Heart right ventricle (tissue), 16 donors: ENCODE data around the gene SFTPB. TPM values are rescaled to one million over a fixed set of nuclear protein-coding genes. Genes with fewer than 3 reads are reported as not detected.

Source experiments
- ATAC-seq, 8 donors: fragments of 200-7000 bp; cut with Tn5 transposase; one replicate each; pipeline ENCODE4 v1.9.1; 2020; ENCODE audit warnings: mild to moderate bottlenecking in 8 of 8, moderate library complexity in 8 of 8, moderate number of reproducible peaks in 1 of 8
- DNase-seq, 2 donors: peaks; one replicate each; pipeline ENCODE4 v3.0.0-alpha.2; 2020
- H3K27ac ChIP-seq, 10 donors: fragments of 200-600 bp; sonication (generic) in 2 of 10; one replicate each; pipeline versions ENCODE4 v1.5.0 to v1.8.0; 2020 to 2022; ENCODE audit warnings: mild to moderate bottlenecking in 3 of 10
- H3K27me3 ChIP-seq, 7 donors: fragments of 200-600 bp; one replicate each; pipeline ENCODE4 v1.8.0; 2021 to 2022; ENCODE audit warnings: mild to moderate bottlenecking in 2 of 7
- H3K36me3 ChIP-seq, 9 donors: fragments of 200-600 bp; sonication (generic) in 1 of 9; one replicate each; pipeline versions ENCODE4 v1.5.0 to v1.8.0; 2020 to 2022; ENCODE audit warnings: mild to moderate bottlenecking in 2 of 9
- H3K4me1 ChIP-seq, 9 donors: fragments of 200-600 bp; sonication (generic) in 1 of 9; one replicate each; pipeline versions ENCODE4 v1.5.0 to v1.8.0; 2020 to 2022; ENCODE audit warnings: mild to moderate bottlenecking in 4 of 9
- H3K4me3 ChIP-seq, 10 donors: fragments of 200-600 bp; sonication (generic) in 2 of 10; one replicate each; pipeline versions ENCODE4 v1.5.0 to v1.8.0; 2020 to 2022; ENCODE audit warnings: mild to moderate bottlenecking in 7 of 10, moderate library complexity in 2 of 10
- H3K9me3 ChIP-seq, 11 donors: fragments of 200-600 bp in 10 of 11; sonication (generic) in 2 of 11; one replicate each; pipeline versions ENCODE4 v1.5.0 to v1.8.0; 2013 to 2022; ENCODE audit warnings: mild to moderate bottlenecking in 2 of 11, control low read depth in 1 of 11, moderate library complexity in 1 of 11
- WGBS, 2 donors: extraction: QIAGEN DNeasy Blood & Tissue Kit; methylation state at CpG; one replicate each; pipeline ENCODE4 v1.1.7; 2013; ENCODE audit warnings: inconsistent platforms in 1 of 2; 5-methylcytosine and 5-hydroxymethylcytosine counted together
- intact Hi-C, 10 donors: fragments of 100-400 bp; cut with DNase I; formaldehyde crosslinking; loops; one replicate each; pipeline versions ENCODE4 v1.11.1 to v1.14.2; 2022
- polyA plus RNA-seq, 2 donors: library from polyadenylated mRNA; stranded (reverse); fragments of 200-250 nt; gene quantifications; one replicate each; pipeline ENCODE4 v1.2.3, GENCODE V29; 2013
- total RNA-seq, 10 donors: library from RNA; stranded (reverse); fragmentation: NEBNext Ultra II Directional in 3 of 10; extraction: Animal tissue kit (Norgen Biotek cat#: 25700) in 3 of 10; gene quantifications; one replicate each; pipeline versions ENCODE4 v1.2.1 to v1.2.4, GENCODE V29; 2021 to 2023
- TF ChIP-seq, protein P1 (sequence below), 9 donors: fragments of 200-600 bp; sonication (generic) in 2 of 9; IDR thresholded peaks; one replicate each; pipeline versions ENCODE4 v1.5.0 to v1.8.0; 2021 to 2022; ENCODE audit warnings: antibody characterized with exemption in 9 of 9, mild to moderate bottlenecking in 5 of 9, moderate library complexity in 1 of 9
- donor health status: Arrhythmogenic right ventricular cardiomyopathy.
- donor health status: ischemic (EF 13 %, LVEDD 7.1; RV severe dilation, severe dysfunction).
- donor health status: healthy with polysubstance abuse.
- donor health status: DM: no; HTN: yes; CAD: no.
- donor health status: DM: no; HTN: no; CAD: no.
- donor health status: ischemic (EF 25% LVEDD 6.9; RV normal size, moderate dysfunction).
- donor health status: ischemic (EF 25% LVEDD 5.7; RV mildly dilated, moderate dysfunction).
- donor health status: healthy.
- donor health status: DM: yes; HTN: yes; CAD: no.
- donor health status: Ischemic cardiomyopathy.
- donor health status: ischemic (EF 35%, LVEDD 5.7; RV mildly dilated, moderate dysfunction).
- donor health status: nonischemic (EF 11% LVEDD 7.7; RV severe dilation, severe dysfunction).
- donor health status: DM: yes; HTN: yes; CAD: no.
- donor health status: PGD.
- donor health status: ischemic (EF 29% LVEDD 5.4; RV normal size, mild dysfunction).
- donor health status: nonischemic (EF 23%, LVEDD 6.1; RV moderate dilation, normal function).

SFTPB gene
- total and polyA plus RNA-seq, 12 donors, result 0.62 to 1.2 TPM; not detected in 10

DNA sequence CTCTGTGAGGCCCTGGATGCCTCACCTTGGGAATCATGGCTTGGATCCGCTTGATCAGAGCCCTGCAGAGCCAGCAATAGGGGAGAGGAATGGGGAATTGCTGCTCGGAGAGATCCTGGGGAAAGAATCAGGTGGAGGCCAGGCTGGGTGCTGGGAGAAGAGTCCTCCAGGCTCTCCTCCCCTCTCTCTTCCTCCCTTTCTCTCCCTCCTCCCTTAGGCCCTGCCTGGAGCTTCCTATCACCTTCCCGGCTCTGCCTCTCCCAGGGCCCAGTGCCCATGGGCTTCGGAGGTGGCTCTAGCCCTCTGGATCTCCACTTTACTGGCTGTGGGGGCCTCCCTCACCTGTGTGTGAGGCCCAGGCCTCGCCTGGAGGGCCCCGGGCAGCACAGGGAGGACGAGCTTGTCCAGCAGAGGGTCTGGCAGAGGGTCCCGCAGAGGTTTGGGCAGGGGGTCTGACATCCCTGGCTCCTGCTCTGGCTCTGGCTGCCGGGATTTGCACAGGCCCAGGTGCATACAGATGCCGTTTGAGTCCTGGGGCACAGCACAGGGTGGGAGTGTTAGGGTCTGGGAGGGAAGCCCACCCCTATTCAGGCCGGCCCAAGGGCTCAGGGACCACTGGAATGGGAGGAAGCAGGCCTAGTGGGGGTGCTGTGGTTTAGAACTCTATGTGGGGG, 2.6 kb downstream of the SFTPB start:
- intact Hi-C loops, result no loop called here
- Histone ChIP-seq H3K27ac (no peak overlapping the region), H3K27me3 (no peaks in the 10 kb centered on the region), H3K36me3 (no peaks in the 10 kb centered on the region), H3K4me3 (no peak overlapping the region), H3K9me3 (no peaks in the 10 kb centered on the region), H3K4me1 (peaks cover 5 to 41% (median 24%) of the 10 kb centered on the region in 9 donors)
- ATAC-seq (no peak), DNase-seq (no peak)
- TF ChIP-seq, protein P1, sequence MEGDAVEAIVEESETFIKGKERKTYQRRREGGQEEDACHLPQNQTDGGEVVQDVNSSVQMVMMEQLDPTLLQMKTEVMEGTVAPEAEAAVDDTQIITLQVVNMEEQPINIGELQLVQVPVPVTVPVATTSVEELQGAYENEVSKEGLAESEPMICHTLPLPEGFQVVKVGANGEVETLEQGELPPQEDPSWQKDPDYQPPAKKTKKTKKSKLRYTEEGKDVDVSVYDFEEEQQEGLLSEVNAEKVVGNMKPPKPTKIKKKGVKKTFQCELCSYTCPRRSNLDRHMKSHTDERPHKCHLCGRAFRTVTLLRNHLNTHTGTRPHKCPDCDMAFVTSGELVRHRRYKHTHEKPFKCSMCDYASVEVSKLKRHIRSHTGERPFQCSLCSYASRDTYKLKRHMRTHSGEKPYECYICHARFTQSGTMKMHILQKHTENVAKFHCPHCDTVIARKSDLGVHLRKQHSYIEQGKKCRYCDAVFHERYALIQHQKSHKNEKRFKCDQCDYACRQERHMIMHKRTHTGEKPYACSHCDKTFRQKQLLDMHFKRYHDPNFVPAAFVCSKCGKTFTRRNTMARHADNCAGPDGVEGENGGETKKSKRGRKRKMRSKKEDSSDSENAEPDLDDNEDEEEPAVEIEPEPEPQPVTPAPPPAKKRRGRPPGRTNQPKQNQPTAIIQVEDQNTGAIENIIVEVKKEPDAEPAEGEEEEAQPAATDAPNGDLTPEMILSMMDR (IDR thresholded peaks at IDR 0.05), result no peak
- 92 to 93% methylated on average over 11 of the region's 11 CpGs for WGBS, 2 donors

DNA sequence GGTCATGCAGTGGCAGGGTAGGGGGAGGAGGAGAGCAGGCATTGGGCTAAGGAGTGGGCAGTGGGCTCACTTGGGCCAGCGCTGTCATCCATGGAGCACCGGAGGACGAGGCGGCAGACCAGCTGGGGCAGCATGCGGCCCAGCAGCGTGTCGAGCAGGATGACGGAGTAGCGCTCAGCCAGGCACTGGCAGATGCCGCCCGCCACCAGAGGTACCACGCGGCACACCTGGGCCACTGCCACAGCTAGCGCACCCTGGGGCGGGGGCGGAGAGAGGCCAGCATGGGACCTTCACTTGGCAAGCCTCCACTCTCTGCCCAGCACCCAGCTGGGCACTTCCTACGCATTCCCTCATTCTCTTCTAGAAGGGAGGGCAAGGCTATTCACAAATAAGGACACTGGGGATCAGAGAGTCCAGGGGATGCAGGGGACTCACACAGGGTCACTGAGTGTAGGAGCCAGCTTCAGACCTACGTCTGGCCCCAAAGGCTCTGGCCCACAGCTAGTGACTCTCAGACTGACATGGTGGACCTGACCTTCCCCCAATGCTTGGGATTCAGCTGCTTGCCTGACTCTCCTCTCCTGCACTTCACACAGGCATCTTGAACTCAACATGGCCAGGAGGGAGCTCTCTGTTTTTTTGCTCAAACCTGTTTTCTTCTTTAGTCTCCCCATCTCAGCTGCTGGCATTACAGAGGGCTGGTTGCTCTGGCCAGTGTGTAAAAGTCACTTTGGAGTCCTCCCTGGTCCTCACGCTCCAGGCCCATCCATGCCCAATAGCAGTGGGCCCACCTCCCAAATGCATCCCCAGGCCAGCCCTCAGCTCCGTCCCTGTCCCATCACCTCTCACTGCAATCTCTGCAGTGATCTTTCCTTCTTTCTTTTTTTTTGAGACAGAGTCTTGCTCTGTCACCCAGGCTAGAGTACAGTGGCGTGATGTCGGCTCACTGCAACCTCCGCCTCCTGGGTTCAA, 4.1 kb downstream of the SFTPB start:
- intact Hi-C loops, result no loop called here
- peak overlapping the region in 9 of 10 donors; percentile 56 to 87 (median 78) for H3K27ac ChIP-seq
- TF ChIP-seq, protein P1 (IDR thresholded peaks at IDR 0.05), result no peak
- H3K4me1 ChIP-seq, result peaks cover 5 to 41% (median 24%) of the 10 kb centered on the region in 9 donors
- H3K36me3 ChIP-seq, result peaks cover 0 to 5% (median 0%) of the 10 kb centered on the region in 9 donors
- ATAC-seq, result no peak
- WGBS, 2 donors, result 98% methylated on average over 23 of the region's 23 CpGs
- DNase-seq, result no peak
- no peak overlapping the region for H3K4me3 ChIP-seq
- H3K9me3 ChIP-seq, result no peaks in the 10 kb centered on the region
- no peaks in the 10 kb centered on the region for H3K27me3 ChIP-seq

DNA sequence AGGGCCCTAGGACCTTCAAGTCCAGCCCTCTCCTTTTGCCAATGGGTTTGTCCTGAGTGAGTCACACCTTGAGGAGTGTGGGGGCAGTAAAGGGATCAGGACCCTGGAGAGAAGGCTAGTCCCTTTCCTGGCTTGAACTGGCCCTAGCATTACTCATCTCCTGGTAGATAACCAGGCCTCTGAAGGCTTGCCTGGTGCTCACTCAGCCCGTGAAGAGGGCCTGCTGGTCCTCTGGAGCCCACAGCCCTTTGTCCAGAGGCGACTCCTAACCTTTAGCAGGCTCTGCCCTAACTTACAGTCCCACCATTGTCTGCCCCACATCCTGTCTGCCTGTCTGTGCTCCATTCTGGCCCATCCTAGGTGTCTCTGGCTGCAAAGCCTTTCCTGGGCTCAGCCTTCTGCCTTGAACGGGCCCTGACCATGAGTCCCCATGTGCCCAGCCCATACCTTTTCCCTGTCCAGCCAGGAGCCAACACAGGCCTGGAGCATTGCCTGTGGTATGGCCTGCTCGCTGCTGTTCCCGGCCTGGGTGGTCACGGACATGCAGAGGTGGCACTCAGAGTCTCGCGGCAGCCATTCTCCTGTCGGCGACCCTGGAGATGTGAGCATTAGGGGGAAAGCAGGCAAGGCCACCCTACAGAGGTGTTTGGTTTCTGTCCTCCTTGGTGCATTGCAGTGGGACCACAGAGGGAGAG, 5.0 kb downstream of the SFTPB start:
- intact Hi-C loops, result no loop called here
- ATAC-seq (peak; percentile 52 to 87 (median 74)), DNase-seq (peak in 1 of 2 donors; percentile 60)
- no peak overlapping the region for H3K4me3 ChIP-seq
- H3K4me1 ChIP-seq, result peaks cover 5 to 41% (median 24%) of the 10 kb centered on the region in 9 donors
- H3K27me3 ChIP-seq, result no peaks in the 10 kb centered on the region
- peak overlapping the region; percentile 56 to 87 (median 73) for H3K27ac ChIP-seq
- TF ChIP-seq, protein P1 (IDR thresholded peaks at IDR 0.05), result no peak
- no peaks in the 10 kb centered on the region for H3K9me3 ChIP-seq
- H3K36me3 ChIP-seq, result peaks cover 0 to 11% (median 0%) of the 10 kb centered on the region in 9 donors
- 82 to 85% methylated on average over 10 of the region's 10 CpGs for WGBS, 2 donors
